Activated CD8-positive, alpha-beta T cell treated with anti-CD3 and anti-CD28 coated beads for 36 hours (primary cell): ENCODE measurements around the gene SHLD1. TPM values are rescaled to one million over a fixed set of nuclear protein-coding genes. Genes with fewer than 3 reads are reported as not detected.

ENCODE experiments used
- ATAC-seq: fragments of 200-7000 bp; cut with Tn5 transposase; one replicate; pipeline ENCODE4 v1.10.0; 2021; ENCODE audit warnings: mild to moderate bottlenecking, moderate library complexity
- CTCF ChIA-PET: fragments of 350-600 bp; sonication (Branson Sonifier 250); formaldehyde crosslinking; loops from one replicate; lab custom pipeline; 2021; ENCODE audit warnings: antibody characterized with exemption; lab: Charles Lee
- POLR2A ChIA-PET: fragments of 350-600 bp; sonication (Branson Sonifier 250); formaldehyde crosslinking; loops from one replicate; lab custom pipeline; 2021; ENCODE audit warnings: antibody characterized with exemption; lab: Charles Lee
- DNase-seq: peaks from one replicate; pipeline ENCODE4 v3.0.0-alpha.2; 2020
- H3K27ac Mint-ChIP-seq: one replicate; pipeline ENCODE4 v1.8.0; 2021; ENCODE audit warnings: mild to moderate bottlenecking, mixed read lengths
- H3K27me3 Mint-ChIP-seq: one replicate; pipeline ENCODE4 v1.8.0; 2021; ENCODE audit warnings: mixed read lengths
- H3K36me3 Mint-ChIP-seq: one replicate; pipeline ENCODE4 v1.8.0; 2021; ENCODE audit warnings: low read depth, mixed read lengths
- H3K4me1 Mint-ChIP-seq: one replicate; pipeline ENCODE4 v1.8.0; 2021; ENCODE audit warnings: low read depth, mixed read lengths
- H3K4me3 Mint-ChIP-seq: one replicate; pipeline ENCODE4 v1.8.0; 2021; ENCODE audit warnings: mild to moderate bottlenecking, moderate library complexity, mixed read lengths
- H3K9me3 Mint-ChIP-seq: one replicate; pipeline ENCODE4 v1.8.0; 2021; ENCODE audit warnings: mixed read lengths
- intact Hi-C: fragments of 100-400 bp; cut with micrococcal nuclease; formaldehyde crosslinking; loops from one replicate; pipeline ENCODE4 v1.10.0; 2022
- total RNA-seq, 2 experiments: library from RNA; stranded (reverse); gene quantifications; one replicate each; pipeline ENCODE4 v1.2.3, GENCODE V29; 2021
- TF ChIP-seq, protein P1 (sequence below): fragments of 200-600 bp; IDR thresholded peaks from one replicate; pipeline ENCODE4 v1.8.0; 2022; ENCODE audit warnings: antibody characterized with exemption, mild to moderate bottlenecking

Gene SHLD1
- total RNA-seq, 2 experiments from 2014 or later, result 6.5 to 6.9 TPM

- intact Hi-C loops, result no loop called here
- peaks cover 29% of the 10 kb centered on the region for H3K27me3 Mint-ChIP-seq
- no peaks in the 10 kb centered on the region for H3K36me3 Mint-ChIP-seq
- H3K27ac Mint-ChIP-seq, result no peak overlapping the region
- no peaks in the 10 kb centered on the region for H3K4me1 Mint-ChIP-seq
- DNase-seq, result no peak
- H3K4me3 Mint-ChIP-seq, result no peak overlapping the region
- no peaks in the 10 kb centered on the region for H3K9me3 Mint-ChIP-seq
- TF ChIP-seq, protein P1, sequence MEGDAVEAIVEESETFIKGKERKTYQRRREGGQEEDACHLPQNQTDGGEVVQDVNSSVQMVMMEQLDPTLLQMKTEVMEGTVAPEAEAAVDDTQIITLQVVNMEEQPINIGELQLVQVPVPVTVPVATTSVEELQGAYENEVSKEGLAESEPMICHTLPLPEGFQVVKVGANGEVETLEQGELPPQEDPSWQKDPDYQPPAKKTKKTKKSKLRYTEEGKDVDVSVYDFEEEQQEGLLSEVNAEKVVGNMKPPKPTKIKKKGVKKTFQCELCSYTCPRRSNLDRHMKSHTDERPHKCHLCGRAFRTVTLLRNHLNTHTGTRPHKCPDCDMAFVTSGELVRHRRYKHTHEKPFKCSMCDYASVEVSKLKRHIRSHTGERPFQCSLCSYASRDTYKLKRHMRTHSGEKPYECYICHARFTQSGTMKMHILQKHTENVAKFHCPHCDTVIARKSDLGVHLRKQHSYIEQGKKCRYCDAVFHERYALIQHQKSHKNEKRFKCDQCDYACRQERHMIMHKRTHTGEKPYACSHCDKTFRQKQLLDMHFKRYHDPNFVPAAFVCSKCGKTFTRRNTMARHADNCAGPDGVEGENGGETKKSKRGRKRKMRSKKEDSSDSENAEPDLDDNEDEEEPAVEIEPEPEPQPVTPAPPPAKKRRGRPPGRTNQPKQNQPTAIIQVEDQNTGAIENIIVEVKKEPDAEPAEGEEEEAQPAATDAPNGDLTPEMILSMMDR, result no peak
- no peak for ATAC-seq
- ChIA-PET POLR2A (no interaction called here), CTCF (no interaction called here)
These were observed 143.4 kb downstream of the SHLD1 start for GRCh38 chr20:5893621-5894020.

DNA sequence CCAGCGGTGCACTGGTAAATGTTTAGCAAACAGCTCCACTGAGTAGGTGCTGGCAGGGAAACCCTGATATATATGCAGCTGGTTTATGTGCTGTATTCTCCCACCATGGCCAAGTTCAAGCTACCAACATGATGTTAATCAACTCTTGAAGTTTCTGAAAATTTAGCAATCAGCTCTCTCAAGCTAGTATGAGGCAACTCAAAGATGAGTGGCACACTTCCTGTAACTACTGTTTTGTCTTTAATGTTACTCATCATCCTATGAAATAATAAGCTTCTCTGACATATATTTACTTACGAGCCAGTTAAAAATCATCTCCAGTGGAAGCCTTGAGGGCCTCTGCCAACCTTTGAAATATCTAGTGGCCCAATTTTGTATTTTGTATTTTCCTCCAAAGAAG lies 145.4 kb downstream of the SHLD1 start:
- CTCF ChIA-PET, result interaction anchor here (1.2 kb wide), 1 partner anchor 13 kb away, joined by 3 read pairs; no protein-coding TSS in a partner anchor
- Mint-ChIP-seq H3K4me3 (no peak overlapping the region), H3K36me3 (no peaks in the 10 kb centered on the region), H3K27ac (no peak overlapping the region), H3K27me3 (peaks cover 29% of the 10 kb centered on the region), H3K4me1 (no peaks in the 10 kb centered on the region), H3K9me3 (no peaks in the 10 kb centered on the region)
- intact Hi-C loops, result no loop called here
- DNase-seq, result no peak
- POLR2A ChIA-PET, result interaction anchor here (0.6 kb wide), 1 partner anchor 101 kb away, joined by 5 read pairs; no protein-coding TSS in a partner anchor
- TF ChIP-seq, protein P1, result no peak
- ATAC-seq, result no peak

- CTCF ChIA-PET, result interaction anchor here (1.2 kb wide), 1 partner anchor 64 kb away, joined by 4 read pairs; no protein-coding TSS in a partner anchor
- peaks cover 27% of the 10 kb centered on the region for H3K27me3 Mint-ChIP-seq
- ATAC-seq (no peak), DNase-seq (no peak)
- TF ChIP-seq, protein P1, result no peak
- H3K9me3 Mint-ChIP-seq, result no peaks in the 10 kb centered on the region
- no peak overlapping the region for H3K4me3 Mint-ChIP-seq
- POLR2A ChIA-PET, result no interaction called here
- H3K4me1 Mint-ChIP-seq, result no peaks in the 10 kb centered on the region
- intact Hi-C loops, result no loop called here
- H3K27ac Mint-ChIP-seq, result no peak overlapping the region
- no peaks in the 10 kb centered on the region for H3K36me3 Mint-ChIP-seq
These were observed 149.2 kb downstream of the SHLD1 start for GRCh38 chr20:5899444-5899843.

DNA sequence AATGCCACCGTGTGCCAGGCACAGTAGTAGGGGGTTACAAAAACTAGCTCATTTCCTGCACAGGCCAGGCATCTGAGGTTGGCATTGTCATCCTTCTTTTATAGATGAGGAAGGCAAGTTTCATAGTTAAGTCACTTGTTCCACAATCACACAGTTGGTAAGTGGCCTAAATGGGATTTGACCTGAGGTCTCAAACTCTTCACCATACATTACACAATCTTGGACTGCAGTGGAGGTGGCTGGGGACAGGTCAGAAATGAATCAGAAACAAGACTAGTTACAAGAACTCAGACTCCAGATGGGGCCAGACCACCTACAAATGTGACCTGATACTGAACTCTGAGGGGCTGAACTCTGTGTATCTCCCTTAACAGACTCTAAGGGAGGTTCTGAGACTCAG lies 150.7 kb downstream of the SHLD1 start:
- Mint-ChIP-seq H3K9me3 (no peaks in the 10 kb centered on the region), H3K4me3 (no peak overlapping the region), H3K36me3 (no peaks in the 10 kb centered on the region), H3K4me1 (no peaks in the 10 kb centered on the region), H3K27me3 (peaks cover 19% of the 10 kb centered on the region), H3K27ac (no peak overlapping the region)
- ATAC-seq (no peak), DNase-seq (no peak)
- CTCF ChIA-PET, result interaction anchor here (1.0 kb wide), 1 partner anchor 372 kb away, joined by 3 read pairs; no protein-coding TSS in a partner anchor
- POLR2A ChIA-PET, result no interaction called here
- TF ChIP-seq, protein P1, result no peak
- intact Hi-C loops, result no loop called here

GRCh38 chr20:5908981-5909380 lies 158.8 kb downstream of the SHLD1 start:
- Mint-ChIP-seq H3K27me3 (peaks cover 48% of the 10 kb centered on the region), H3K9me3 (no peaks in the 10 kb centered on the region), H3K4me1 (peaks cover 10% of the 10 kb centered on the region), H3K36me3 (no peaks in the 10 kb centered on the region), H3K27ac (no peak overlapping the region), H3K4me3 (no peak overlapping the region)
- no peak for ATAC-seq
- intact Hi-C loops, result no loop called here
- TF ChIP-seq, protein P1, result no peak
- ChIA-PET POLR2A (interaction anchor here (0.6 kb wide), 1 partner anchor 124 kb away, joined by 3 read pairs; no protein-coding TSS in a partner anchor), CTCF (interaction anchor here (0.6 to 1.1 kb wide), 3 partner anchors 27 to 352 kb away, joined by 3 read pairs; no protein-coding TSS in a partner anchor)
- no peak for DNase-seq
